MCF 10A (cell line): Measurements from ENCODE around the gene CRTAC1. TPM values are rescaled to one million over a fixed set of nuclear protein-coding genes. Genes with fewer than 3 reads are reported as not detected.

Source experiments
- BruUV-seq: library from RNA; stranded (reverse); fragments of 400-500 nt; replicated peaks from 2 replicates; lab custom pipeline; 2021; lab: Mats Ljungman, UMichigan
- CTCF ChIA-PET: fragments of 300-600 bp; sonication (Branson Sonifier 250); formaldehyde crosslinking; extraction: SDS; loops from one replicate; lab custom pipeline; 2021; ENCODE audit warnings: antibody characterized with exemption, inconsistent platforms; lab: Yijun Ruan, JAX
- POLR2A ChIA-PET: fragments of 300-600, 350-650 bp; sonication (Branson Sonifier 250); formaldehyde crosslinking; extraction: SDS; loops from one replicate; lab custom pipeline; 2020; ENCODE audit warnings: antibody characterized with exemption, inconsistent platforms; lab: Yijun Ruan, JAX
- DNase-seq: peaks from one replicate; pipeline ENCODE4 v3.0.0-alpha.2; 2018; ENCODE audit not compliant: unreplicated experiment
- H3K27ac Mint-ChIP-seq: one replicate; pipeline ENCODE4 v1.8.0; 2022; ENCODE audit warnings: mild to moderate bottlenecking, low read depth, mixed read lengths; ENCODE audit not compliant: unreplicated experiment
- H3K27me3 Mint-ChIP-seq: one replicate; pipeline ENCODE4 v1.8.0; 2022; ENCODE audit warnings: mixed read lengths; ENCODE audit not compliant: insufficient read depth, unreplicated experiment
- H3K36me3 Mint-ChIP-seq: one replicate; pipeline ENCODE4 v1.8.0; 2022; ENCODE audit warnings: mild to moderate bottlenecking, moderate library complexity, mixed read lengths; ENCODE audit not compliant: insufficient read depth, unreplicated experiment
- H3K4me1 Mint-ChIP-seq: one replicate; pipeline ENCODE4 v1.8.0; 2022; ENCODE audit warnings: mixed read lengths; ENCODE audit not compliant: insufficient read depth, unreplicated experiment
- H3K4me3 Mint-ChIP-seq: one replicate; pipeline ENCODE4 v1.8.0; 2022; ENCODE audit warnings: mild to moderate bottlenecking, moderate library complexity, mixed read lengths; ENCODE audit not compliant: unreplicated experiment
- H3K9me3 Mint-ChIP-seq: one replicate; pipeline ENCODE4 v1.8.0; 2022; ENCODE audit warnings: mixed read lengths; ENCODE audit not compliant: unreplicated experiment
- CTCF ChIP-seq: fragments of 200-600 bp; IDR thresholded peaks from one replicate; pipeline ENCODE4 v1.8.0; 2022; ENCODE audit warnings: antibody characterized with exemption, mild to moderate bottlenecking; ENCODE audit not compliant: unreplicated experiment
- intact Hi-C: fragments of 100-400 bp; cut with micrococcal nuclease; formaldehyde crosslinking; loops from 2 replicates; pipeline ENCODE4 v1.14.1; 2022
- total RNA-seq: library from RNA; stranded (reverse); gene quantifications from 2 replicates; pipeline ENCODE4 v1.2.3, GENCODE V29; 2022

CRTAC1 gene
- total RNA-seq, 1 experiment from 2014 or later, result not detected

GRCh38 chr10:98016772-98017475 is 13.5 kb downstream of the CRTAC1 start:
- Mint-ChIP-seq H3K27me3 (peaks cover 79% of the 10 kb centered on the region), H3K9me3 (no peaks in the 10 kb centered on the region), H3K36me3 (no peaks in the 10 kb centered on the region), H3K4me3 (no peak overlapping the region), H3K4me1 (no peaks in the 10 kb centered on the region), H3K27ac (no peak overlapping the region)
- ChIA-PET CTCF (interaction anchor here (0.5 to 1.2 kb wide), 5 partner anchors 16 to 31 kb away, joined by 3 to 5 read pairs (median 3); no protein-coding TSS in a partner anchor), POLR2A (interaction anchor here (1.4 kb wide), 1 partner anchor 10 kb away, joined by 3 read pairs; no protein-coding TSS in a partner anchor)
- intact Hi-C loops, result no loop called here
- DNase-seq, result no peak
- BruUV-seq, result no TSS peak
- no peak for TF ChIP-seq CTCF

- Mint-ChIP-seq H3K4me1 (no peaks in the 10 kb centered on the region), H3K36me3 (no peaks in the 10 kb centered on the region), H3K27me3 (peaks cover 78% of the 10 kb centered on the region), H3K4me3 (no peak overlapping the region), H3K9me3 (no peaks in the 10 kb centered on the region), H3K27ac (no peak overlapping the region)
- no TSS peak for BruUV-seq
- CTCF ChIA-PET, result interaction anchor here (0.6 to 0.7 kb wide), 2 partner anchors 393 to 447 kb away, joined by 3 read pairs; no protein-coding TSS in a partner anchor
- DNase-seq, result no peak
- intact Hi-C loops, result no loop called here
- POLR2A ChIA-PET, result no interaction called here
- no peak for TF ChIP-seq CTCF
Observed at GRCh38 chr10:98013776-98014175, 16.6 kb downstream of the CRTAC1 start.

- Mint-ChIP-seq H3K27me3 (peaks cover 78% of the 10 kb centered on the region), H3K4me1 (no peaks in the 10 kb centered on the region), H3K4me3 (no peak overlapping the region), H3K27ac (no peak overlapping the region), H3K36me3 (no peaks in the 10 kb centered on the region), H3K9me3 (no peaks in the 10 kb centered on the region)
- TF ChIP-seq CTCF, result no peak
- POLR2A ChIA-PET, result no interaction called here
- intact Hi-C loops, result no loop called here
- CTCF ChIA-PET, result interaction anchor here (0.7 kb wide), 1 partner anchor 394 kb away, joined by 3 read pairs; no protein-coding TSS in a partner anchor
- BruUV-seq, result no TSS peak
- DNase-seq, result no peak
Observed at GRCh38 chr10:98013122-98013521, 17.3 kb downstream of the CRTAC1 start.

- intact Hi-C loops, result no loop called here
- Mint-ChIP-seq H3K27ac (no peak overlapping the region), H3K4me3 (no peak overlapping the region), H3K27me3 (peaks cover 78% of the 10 kb centered on the region), H3K9me3 (no peaks in the 10 kb centered on the region), H3K36me3 (no peaks in the 10 kb centered on the region), H3K4me1 (no peaks in the 10 kb centered on the region)
- BruUV-seq, result no TSS peak
- no peak for DNase-seq
- ChIA-PET CTCF (no interaction called here), POLR2A (interaction anchor here (0.7 kb wide), 1 partner anchor 190 kb away, joined by 3 read pairs; no protein-coding TSS in a partner anchor)
- TF ChIP-seq CTCF, result no peak
Observed at GRCh38 chr10:98012644-98013043, 17.8 kb downstream of the CRTAC1 start.
